Measurements from ENCODE around the gene ADAM23.
A peak's percentile ranks its signal among the peaks of the same experiment; 100 is the strongest.

Gene ADAM23

DNA sequence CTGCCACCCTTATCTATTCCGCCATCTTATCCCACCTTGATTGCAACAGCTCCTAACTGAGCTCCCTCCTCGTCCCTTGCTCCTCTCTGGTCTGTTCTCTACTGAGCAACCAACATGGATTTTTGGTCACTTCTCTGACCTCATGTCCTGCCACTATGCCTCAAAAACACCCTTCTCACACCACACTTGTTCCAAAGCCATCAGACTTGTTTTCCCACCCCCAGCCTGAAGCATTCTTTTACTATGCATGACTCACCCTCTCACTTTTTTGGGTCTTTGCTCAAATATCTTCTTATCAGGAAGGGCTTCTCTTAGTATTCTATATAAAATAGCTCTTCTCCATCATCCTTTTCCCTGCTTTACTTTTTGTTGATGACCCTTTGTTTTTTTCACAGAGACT is 196.3 kb downstream of the ADAM23 start:
- H3K27ac ChIP-seq (ENCODE audit: low read depth, low read length) = no peak overlapping the region
- WGBS = 43% methylated on average over 2 of the region's 2 CpGs
- H3K4me3 ChIP-seq (ENCODE audit: low read length) = no peak overlapping the region
- no peaks in the 10 kb centered on the region for H3K36me3 ChIP-seq (ENCODE audit: insufficient read depth, low read length)
- no peaks in the 10 kb centered on the region for H3K9me3 ChIP-seq (ENCODE audit: insufficient read depth, low read depth, low read length)
- peaks cover 60% of the 10 kb centered on the region for H3K27me3 ChIP-seq (ENCODE audit: insufficient read depth, low read length)
- H3K9ac ChIP-seq (ENCODE audit: low read depth, low read length) = no peak overlapping the region
- no peaks in the 10 kb centered on the region for H3K4me1 ChIP-seq (ENCODE audit: insufficient read depth, low read length)

GRCh38 chr2:206641226-206641625 is 197.9 kb downstream of the ADAM23 start:
- peaks cover 63% of the 10 kb centered on the region for H3K27me3 ChIP-seq (ENCODE audit: insufficient read depth, low read length)
- no peaks in the 10 kb centered on the region for H3K4me1 ChIP-seq (ENCODE audit: insufficient read depth, low read length)
- no peaks in the 10 kb centered on the region for H3K9me3 ChIP-seq (ENCODE audit: insufficient read depth, low read depth, low read length)
- no peaks in the 10 kb centered on the region for H3K36me3 ChIP-seq (ENCODE audit: insufficient read depth, low read length)
- H3K4me3 ChIP-seq (ENCODE audit: low read length) = no peak overlapping the region; the same call in 1 of the 2 replicates
- WGBS = 55% methylated on average over 3 of the region's 3 CpGs
- H3K9ac ChIP-seq (ENCODE audit: low read depth, low read length) = no peak overlapping the region
- H3K27ac ChIP-seq (ENCODE audit: low read depth, low read length) = no peak overlapping the region

DNA sequence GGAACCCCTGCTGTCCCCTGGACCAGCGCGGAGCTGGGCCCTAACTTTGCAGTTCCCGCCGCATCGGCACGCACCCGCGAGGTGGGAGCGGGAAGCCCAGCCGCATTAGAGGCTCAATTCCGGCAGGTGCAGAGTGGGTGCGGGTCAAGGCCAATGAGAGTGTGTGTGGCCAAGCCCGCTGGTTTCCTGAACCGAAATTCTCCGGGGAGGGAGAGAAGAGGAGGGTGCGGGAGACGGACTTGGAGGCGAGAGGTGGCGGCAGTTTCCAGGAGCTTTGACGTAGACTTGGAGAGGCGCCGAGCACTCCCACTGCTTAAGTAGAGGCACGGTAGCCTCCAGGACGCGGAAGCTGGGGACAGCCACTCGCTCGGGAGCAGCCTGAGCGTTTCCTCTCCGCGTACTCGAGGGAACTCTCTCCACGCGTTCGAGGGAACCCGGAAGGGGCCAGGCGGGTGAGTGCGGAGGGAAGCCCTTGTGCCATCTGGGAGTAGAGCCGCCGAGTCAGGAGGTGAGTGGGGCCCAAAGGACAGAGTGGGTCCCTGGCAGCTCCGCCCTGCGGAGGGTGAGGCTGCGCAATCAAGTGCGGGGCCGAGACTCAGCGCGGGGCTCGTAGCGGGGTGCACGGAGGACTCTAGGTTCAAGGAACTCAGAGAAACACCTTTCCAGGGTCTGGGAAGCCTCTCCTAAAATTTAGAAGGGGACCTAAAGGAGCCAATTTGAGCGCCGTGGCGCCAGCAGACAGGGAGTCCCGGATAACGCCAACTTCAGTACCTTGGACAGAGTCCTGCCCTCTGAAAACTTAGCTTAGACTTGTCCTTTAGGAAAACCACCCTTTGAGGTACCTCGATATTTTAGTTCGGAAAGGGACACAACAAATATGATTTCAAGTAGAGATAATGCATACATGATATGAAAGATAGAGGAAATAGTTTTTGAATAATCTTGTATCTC is 199.0 kb downstream of the ADAM23 start, which contains the start of gene FAM237A:
TSS of gene FAM237A (plus strand) at position 413 of the 951 bp plus-strand sequence. CDS start 1,750 bp downstream, outside the sequence.
- WGBS = 2% methylated on average over 54 of the region's 56 CpGs
- H3K27ac ChIP-seq (ENCODE audit: low read depth, low read length) = no peak within 1 kb of the TSS
- no peaks in the 10 kb centered on the region for H3K4me1 ChIP-seq (ENCODE audit: insufficient read depth, low read length)
- no peaks in the 10 kb centered on the region for H3K36me3 ChIP-seq (ENCODE audit: insufficient read depth, low read length)
- H3K4me3 ChIP-seq (ENCODE audit: low read length) = peak within 1 kb of the TSS; percentile 60
- H3K27me3 ChIP-seq (ENCODE audit: insufficient read depth, low read length) = peaks cover 63% of the 10 kb centered on the region
- no peak within 1 kb of the TSS for H3K9ac ChIP-seq (ENCODE audit: low read depth, low read length)
- no peaks in the 10 kb centered on the region for H3K9me3 ChIP-seq (ENCODE audit: insufficient read depth, low read depth, low read length)

DNA sequence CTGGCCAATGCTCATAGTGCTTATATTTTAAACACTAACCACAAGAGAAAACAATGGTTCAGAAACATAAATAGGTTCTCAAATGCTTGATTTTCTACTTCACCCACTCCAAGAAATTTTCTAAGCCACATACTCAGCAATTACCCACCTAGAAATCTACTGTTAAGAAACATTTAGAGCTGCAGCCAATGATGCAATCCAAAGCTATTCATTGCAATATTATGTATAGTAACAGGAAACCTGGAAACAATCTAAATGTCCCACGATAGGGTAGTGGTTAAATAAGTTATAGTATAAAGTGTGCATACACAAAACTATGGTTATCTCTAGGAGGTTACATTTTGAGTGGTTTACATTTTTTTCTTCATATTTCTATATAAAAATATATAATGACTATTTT is 204.7 kb downstream of the ADAM23 start:
- H3K4me1 ChIP-seq (ENCODE audit: insufficient read depth, low read length) = no peaks in the 10 kb centered on the region
- no peak overlapping the region for H3K9ac ChIP-seq (ENCODE audit: low read depth, low read length)
- no peaks in the 10 kb centered on the region for H3K36me3 ChIP-seq (ENCODE audit: insufficient read depth, low read length)
- H3K4me3 ChIP-seq (ENCODE audit: low read length) = no peak overlapping the region
- H3K27ac ChIP-seq (ENCODE audit: low read depth, low read length) = no peak overlapping the region
- WGBS = no CpG with 5 or more reads among the region's 1 CpG
- H3K9me3 ChIP-seq (ENCODE audit: insufficient read depth, low read depth, low read length) = no peaks in the 10 kb centered on the region
- peaks cover 19% of the 10 kb centered on the region for H3K27me3 ChIP-seq (ENCODE audit: insufficient read depth, low read length)

GRCh38 chr2:206657087-206657486 is 213.8 kb downstream of the ADAM23 start:
- no peaks in the 10 kb centered on the region for H3K36me3 ChIP-seq (ENCODE audit: insufficient read depth, low read length)
- H3K27ac ChIP-seq (ENCODE audit: low read depth, low read length) = no peak overlapping the region
- no peaks in the 10 kb centered on the region for H3K27me3 ChIP-seq (ENCODE audit: insufficient read depth, low read length)
- no peaks in the 10 kb centered on the region for H3K9me3 ChIP-seq (ENCODE audit: insufficient read depth, low read depth, low read length)
- H3K9ac ChIP-seq (ENCODE audit: low read depth, low read length) = no peak overlapping the region
- no peaks in the 10 kb centered on the region for H3K4me1 ChIP-seq (ENCODE audit: insufficient read depth, low read length)
- 100% methylated on average over 1 of the region's 1 CpG for WGBS
- no peak overlapping the region for H3K4me3 ChIP-seq (ENCODE audit: low read length)

DNA sequence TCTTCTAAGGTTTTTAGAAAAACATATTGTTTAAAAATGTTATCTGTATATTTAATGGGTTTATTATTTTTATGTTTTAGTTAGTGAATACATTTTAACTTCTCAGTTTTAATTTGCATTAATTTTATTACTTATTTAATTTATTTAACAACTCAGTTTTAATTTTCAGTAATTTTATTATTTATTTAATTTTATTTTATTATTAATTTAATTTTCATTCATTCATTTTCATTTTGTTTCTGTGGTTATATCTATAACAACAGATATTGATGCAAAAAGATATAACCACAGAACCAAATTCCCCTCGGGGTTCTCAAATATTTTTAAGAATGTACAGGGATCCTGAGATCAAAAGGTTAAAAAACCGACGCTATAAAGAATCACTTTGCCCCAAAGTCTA is 221.9 kb downstream of the ADAM23 start:
- H3K9me3 ChIP-seq (ENCODE audit: insufficient read depth, low read depth, low read length) = no peaks in the 10 kb centered on the region
- 100% methylated on average over 2 of the region's 3 CpGs for WGBS
- no peaks in the 10 kb centered on the region for H3K36me3 ChIP-seq (ENCODE audit: insufficient read depth, low read length)
- H3K4me1 ChIP-seq (ENCODE audit: insufficient read depth, low read length) = peaks cover 7% of the 10 kb centered on the region; the same call in 1 of the 2 replicates
- no peak overlapping the region for H3K4me3 ChIP-seq (ENCODE audit: low read length)
- no peak overlapping the region for H3K9ac ChIP-seq (ENCODE audit: low read depth, low read length)
- no peak overlapping the region for H3K27ac ChIP-seq (ENCODE audit: low read depth, low read length)
- H3K27me3 ChIP-seq (ENCODE audit: insufficient read depth, low read length) = no peaks in the 10 kb centered on the region; the same call in 1 of the 2 replicates

All from HUES64 (cell line).